T47D (cell line): ENCODE measurements around the gene TMEM63A.
"Not testable (repeated sequence)": the region's sequence is repeated elsewhere in the genome, so short reads cannot be mapped to it uniquely, and the experiment has no call there.

Experiments
- DNase-seq, 2 experiments: peaks; one replicate each; pipeline versions ENCODE4 v3.0.0 to v3.0.0-alpha.2; 2011 to 2012; ENCODE audit warnings: low read depth in 1 of 2, low spot score in 1 of 2
- JUND ChIP-seq: IDR thresholded peaks from 2 replicates; pipeline ENCODE4 v1.6.1; 2012; ENCODE audit warnings: low read depth
- in situ Hi-C: cut with HindIII; loops from 2 replicates; pipeline ENCODE4 v1.10.0; 2016; ENCODE audit warnings: low sequenced_read_pairs, low pct_unique_long_range_greater_than_20kb

Gene TMEM63A

GRCh38 chr1:225838793-225839192 lies 43.4 kb downstream of the TMEM63A start:
- no peak for TF ChIP-seq JUND
- no peak for DNase-seq
- in situ Hi-C loops = no loop called here

- DNase-seq, in situ Hi-C loops: not testable (repeated sequence)
Measured at GRCh38 chr1:225836296-225836695, 45.9 kb downstream of the TMEM63A start.

- in situ Hi-C loops = no loop called here
- no peak for DNase-seq
Measured at GRCh38 chr1:225835856-225836255, 46.3 kb downstream of the TMEM63A start.

GRCh38 chr1:225834417-225835329 lies 47.5 kb downstream of the TMEM63A start:
- peak in 1 of 2 experiments; percentile 45 for DNase-seq
- in situ Hi-C loops = no loop called here
- TF ChIP-seq JUND = no peak

More at GRCh38 chr1:225835856-225836255, 46.3 kb downstream of the TMEM63A start:
- no peak for TF ChIP-seq JUND

- in situ Hi-C loops = no loop called here
- no peak for DNase-seq
- TF ChIP-seq JUND = no peak
Measured at GRCh38 chr1:225830841-225831240, 51.3 kb downstream of the TMEM63A start.

- DNase-seq = no peak
- TF ChIP-seq JUND = no peak
- in situ Hi-C loops = no loop called here
Measured at GRCh38 chr1:225828706-225829345, 53.4 kb downstream of the TMEM63A start.

- TF ChIP-seq JUND = no peak
- no peak for DNase-seq
- in situ Hi-C loops = no loop called here
Measured at GRCh38 chr1:225827076-225827475, 55.1 kb downstream of the TMEM63A start.

GRCh38 chr1:225825607-225826007 lies 56.6 kb downstream of the TMEM63A start:
- in situ Hi-C loops = no loop called here
- TF ChIP-seq JUND = no peak
- DNase-seq = no peak

- DNase-seq = no peak
- in situ Hi-C loops = no loop called here
- no peak for TF ChIP-seq JUND
Measured at GRCh38 chr1:225825078-225825477, 57.1 kb downstream of the TMEM63A start.

- TF ChIP-seq JUND = no peak
- in situ Hi-C loops = no loop called here
- no peak for DNase-seq
Measured at GRCh38 chr1:225824533-225824941, 57.6 kb downstream of the TMEM63A start.

- no peak for DNase-seq
- TF ChIP-seq JUND = no peak
- in situ Hi-C loops = no loop called here
Measured at GRCh38 chr1:225823811-225824261, 58.3 kb downstream of the TMEM63A start.

- no peak for DNase-seq
- in situ Hi-C loops = no loop called here
- no peak for TF ChIP-seq JUND
Measured at GRCh38 chr1:225822655-225823403, 59.4 kb downstream of the TMEM63A start.
